ENCODE data around the gene ERICH2.

Gene ERICH2

DNA sequence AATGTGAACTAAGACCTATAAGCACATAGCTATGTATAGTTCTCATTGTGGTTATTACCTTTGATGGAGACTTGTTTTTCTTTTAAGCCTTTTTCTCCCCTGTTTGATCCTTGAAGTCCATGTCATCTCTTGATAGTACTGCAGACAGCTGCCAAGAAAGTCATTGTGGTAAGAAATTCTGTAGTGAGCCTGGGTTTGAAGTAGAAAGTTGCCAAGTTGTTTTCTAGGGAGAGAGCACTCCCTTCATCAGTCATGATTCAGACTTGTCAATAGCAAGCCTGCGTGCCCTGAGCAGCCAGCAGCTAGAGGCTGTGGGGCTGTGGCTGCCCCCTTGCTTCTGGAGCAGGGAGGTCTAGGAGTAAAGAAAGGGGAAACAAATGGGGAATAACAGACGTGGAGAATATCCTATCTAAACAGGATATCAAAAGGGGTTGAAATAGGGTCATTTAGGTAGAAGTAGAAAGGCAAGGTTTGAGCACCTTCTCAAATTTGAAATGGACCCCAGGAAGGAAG is 46.7 kb upstream of the ERICH2 start (continued):
- TF ChIP-seq, protein P1, sequence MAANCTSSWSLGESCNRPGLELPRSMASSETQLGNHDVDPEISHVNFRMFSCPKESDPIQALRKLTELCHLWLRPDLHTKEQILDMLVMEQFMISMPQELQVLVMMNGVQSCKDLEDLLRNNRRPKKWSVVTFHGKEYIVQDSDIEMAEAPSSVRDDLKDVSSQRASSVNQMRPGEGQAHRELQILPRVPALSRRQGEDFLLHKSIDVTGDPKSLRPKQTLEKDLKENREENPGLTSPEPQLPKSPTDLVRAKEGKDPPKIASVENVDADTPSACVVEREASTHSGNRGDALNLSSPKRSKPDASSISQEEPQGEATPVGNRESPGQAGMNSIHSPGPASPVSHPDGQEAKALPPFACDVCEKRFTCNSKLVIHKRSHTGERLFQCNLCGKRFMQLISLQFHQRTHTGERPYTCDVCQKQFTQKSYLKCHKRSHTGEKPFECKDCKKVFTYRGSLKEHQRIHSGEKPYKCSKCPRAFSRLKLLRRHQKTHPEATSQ (tag by site-specific recombination; IDR thresholded peaks at IDR 0.05): no peak
- TF ChIP-seq ZNF549 (tag by site-specific recombination; IDR thresholded peaks at IDR 0.05) (no peak), SCRT1 (tag by site-specific recombination; IDR thresholded peaks at IDR 0.05; ENCODE audit: borderline replicate concordance) (no peak)
- TF ChIP-seq, protein P2, sequence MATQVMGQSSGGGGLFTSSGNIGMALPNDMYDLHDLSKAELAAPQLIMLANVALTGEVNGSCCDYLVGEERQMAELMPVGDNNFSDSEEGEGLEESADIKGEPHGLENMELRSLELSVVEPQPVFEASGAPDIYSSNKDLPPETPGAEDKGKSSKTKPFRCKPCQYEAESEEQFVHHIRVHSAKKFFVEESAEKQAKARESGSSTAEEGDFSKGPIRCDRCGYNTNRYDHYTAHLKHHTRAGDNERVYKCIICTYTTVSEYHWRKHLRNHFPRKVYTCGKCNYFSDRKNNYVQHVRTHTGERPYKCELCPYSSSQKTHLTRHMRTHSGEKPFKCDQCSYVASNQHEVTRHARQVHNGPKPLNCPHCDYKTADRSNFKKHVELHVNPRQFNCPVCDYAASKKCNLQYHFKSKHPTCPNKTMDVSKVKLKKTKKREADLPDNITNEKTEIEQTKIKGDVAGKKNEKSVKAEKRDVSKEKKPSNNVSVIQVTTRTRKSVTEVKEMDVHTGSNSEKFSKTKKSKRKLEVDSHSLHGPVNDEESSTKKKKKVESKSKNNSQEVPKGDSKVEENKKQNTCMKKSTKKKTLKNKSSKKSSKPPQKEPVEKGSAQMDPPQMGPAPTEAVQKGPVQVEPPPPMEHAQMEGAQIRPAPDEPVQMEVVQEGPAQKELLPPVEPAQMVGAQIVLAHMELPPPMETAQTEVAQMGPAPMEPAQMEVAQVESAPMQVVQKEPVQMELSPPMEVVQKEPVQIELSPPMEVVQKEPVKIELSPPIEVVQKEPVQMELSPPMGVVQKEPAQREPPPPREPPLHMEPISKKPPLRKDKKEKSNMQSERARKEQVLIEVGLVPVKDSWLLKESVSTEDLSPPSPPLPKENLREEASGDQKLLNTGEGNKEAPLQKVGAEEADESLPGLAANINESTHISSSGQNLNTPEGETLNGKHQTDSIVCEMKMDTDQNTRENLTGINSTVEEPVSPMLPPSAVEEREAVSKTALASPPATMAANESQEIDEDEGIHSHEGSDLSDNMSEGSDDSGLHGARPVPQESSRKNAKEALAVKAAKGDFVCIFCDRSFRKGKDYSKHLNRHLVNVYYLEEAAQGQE (tag by site-specific recombination; IDR thresholded peaks at IDR 0.05): no peak
- TF ChIP-seq, protein P3, sequence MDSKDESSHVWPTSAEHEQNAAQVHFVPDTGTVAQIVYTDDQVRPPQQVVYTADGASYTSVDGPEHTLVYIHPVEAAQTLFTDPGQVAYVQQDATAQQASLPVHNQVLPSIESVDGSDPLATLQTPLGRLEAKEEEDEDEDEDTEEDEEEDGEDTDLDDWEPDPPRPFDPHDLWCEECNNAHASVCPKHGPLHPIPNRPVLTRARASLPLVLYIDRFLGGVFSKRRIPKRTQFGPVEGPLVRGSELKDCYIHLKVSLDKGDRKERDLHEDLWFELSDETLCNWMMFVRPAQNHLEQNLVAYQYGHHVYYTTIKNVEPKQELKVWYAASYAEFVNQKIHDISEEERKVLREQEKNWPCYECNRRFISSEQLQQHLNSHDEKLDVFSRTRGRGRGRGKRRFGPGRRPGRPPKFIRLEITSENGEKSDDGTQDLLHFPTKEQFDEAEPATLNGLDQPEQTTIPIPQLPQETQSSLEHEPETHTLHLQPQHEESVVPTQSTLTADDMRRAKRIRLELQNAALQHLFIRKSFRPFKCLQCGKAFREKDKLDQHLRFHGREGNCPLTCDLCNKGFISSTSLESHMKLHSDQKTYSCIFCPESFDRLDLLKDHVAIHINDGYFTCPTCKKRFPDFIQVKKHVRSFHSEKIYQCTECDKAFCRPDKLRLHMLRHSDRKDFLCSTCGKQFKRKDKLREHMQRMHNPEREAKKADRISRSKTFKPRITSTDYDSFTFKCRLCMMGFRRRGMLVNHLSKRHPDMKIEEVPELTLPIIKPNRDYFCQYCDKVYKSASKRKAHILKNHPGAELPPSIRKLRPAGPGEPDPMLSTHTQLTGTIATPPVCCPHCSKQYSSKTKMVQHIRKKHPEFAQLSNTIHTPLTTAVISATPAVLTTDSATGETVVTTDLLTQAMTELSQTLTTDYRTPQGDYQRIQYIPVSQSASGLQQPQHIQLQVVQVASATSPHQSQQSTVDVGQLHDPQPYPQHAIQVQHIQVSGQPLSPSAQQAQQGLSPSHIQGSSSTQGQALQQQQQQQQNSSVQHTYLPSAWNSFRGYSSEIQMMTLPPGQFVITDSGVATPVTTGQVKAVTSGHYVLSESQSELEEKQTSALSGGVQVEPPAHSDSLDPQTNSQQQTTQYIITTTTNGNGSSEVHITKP (tag by site-specific recombination; IDR thresholded peaks at IDR 0.05): no peak

DNA sequence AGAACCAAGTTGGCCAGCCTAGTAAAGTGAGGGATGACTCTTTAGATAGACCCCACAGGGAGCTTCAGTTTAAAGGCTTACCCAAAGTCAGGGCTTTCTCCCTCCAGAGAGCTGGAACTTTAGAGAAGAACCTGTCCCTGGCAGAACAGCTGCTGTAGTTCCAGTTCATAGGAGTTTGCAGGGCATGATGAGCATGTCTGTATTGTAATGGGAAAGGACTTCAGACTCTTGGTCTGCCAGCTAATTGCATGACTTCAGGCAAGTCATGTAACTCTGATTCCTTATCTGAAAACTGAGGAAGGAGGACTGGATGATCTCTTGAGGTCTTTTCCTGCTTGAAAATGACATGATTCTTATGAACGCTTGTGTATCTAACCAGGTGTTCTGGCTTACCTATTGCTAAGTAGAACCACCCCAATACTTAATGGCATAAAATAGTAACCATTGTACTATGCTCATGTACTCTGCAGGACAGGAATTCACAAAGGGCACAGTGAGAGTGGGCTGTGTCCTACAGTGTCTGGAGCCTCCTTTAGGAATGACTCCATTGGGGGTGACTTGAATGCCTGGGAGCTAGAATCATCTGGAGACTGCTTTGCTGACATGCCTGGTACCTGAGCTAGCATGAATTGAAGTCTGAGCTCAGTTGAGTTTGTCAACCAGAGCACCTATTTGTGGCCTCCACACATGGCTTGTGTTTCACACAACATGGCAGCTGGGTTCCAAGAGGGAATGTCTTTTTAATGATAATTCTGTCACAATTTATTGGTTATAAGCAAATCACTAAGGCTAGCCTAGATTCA is 36.2 kb upstream of the ERICH2 start:
- no peaks in the 10 kb centered on the region for H3K9me3 ChIP-seq (ENCODE audit: control insufficient read depth, insufficient read depth, low read depth, low read length)
- no peaks in the 10 kb centered on the region for H3K4me1 ChIP-seq (ENCODE audit: control insufficient read depth, insufficient read depth, low read length)
- H3K27ac ChIP-seq (ENCODE audit: extremely low read depth, low read depth, low read length): no peak overlapping the region
- H3K36me3 ChIP-seq (ENCODE audit: control insufficient read depth in 2 of 2, insufficient read depth in 1 of 2, low read length in 2 of 2): no peaks in the 10 kb centered on the region
- ChIA-PET POLR2A (no interaction called here), CTCF (interaction anchor here (0.6 kb wide), 1 partner anchor 863 kb away, joined by 3 read pairs; no protein-coding TSS in a partner anchor)
- TF ChIP-seq ZNF837 (tag by site-specific recombination; IDR thresholded peaks at IDR 0.05) (no peak), ZNF677 (tag by site-specific recombination; IDR thresholded peaks at IDR 0.05) (no peak), ZNF585B (tag by site-specific recombination; IDR thresholded peaks at IDR 0.05) (no peak), ZNF239 (tag by site-specific recombination; IDR thresholded peaks at IDR 0.05) (no peak), ZNF2 (tag by site-specific recombination; IDR thresholded peaks at IDR 0.05) (no peak), PRDM1 (tag by site-specific recombination; IDR thresholded peaks at IDR 0.05) (no peak), ZNF626 (tag by site-specific recombination; IDR thresholded peaks at IDR 0.05) (no peak), WT1 (tag by site-specific recombination; IDR thresholded peaks at IDR 0.05) (no peak), ZNF366 (tag by site-specific recombination; conservative IDR thresholded peaks at IDR 0.05) (no peak), SCRT1 (tag by site-specific recombination; IDR thresholded peaks at IDR 0.05; ENCODE audit: borderline replicate concordance) (no peak), ZNF473 (tag by site-specific recombination; IDR thresholded peaks at IDR 0.05) (no peak), ZNF266 (tag by site-specific recombination; IDR thresholded peaks at IDR 0.05; ENCODE audit: low read depth) (no peak), ZNF501 (tag by site-specific recombination; IDR thresholded peaks at IDR 0.05) (no peak)
- TF ChIP-seq, protein P4, sequence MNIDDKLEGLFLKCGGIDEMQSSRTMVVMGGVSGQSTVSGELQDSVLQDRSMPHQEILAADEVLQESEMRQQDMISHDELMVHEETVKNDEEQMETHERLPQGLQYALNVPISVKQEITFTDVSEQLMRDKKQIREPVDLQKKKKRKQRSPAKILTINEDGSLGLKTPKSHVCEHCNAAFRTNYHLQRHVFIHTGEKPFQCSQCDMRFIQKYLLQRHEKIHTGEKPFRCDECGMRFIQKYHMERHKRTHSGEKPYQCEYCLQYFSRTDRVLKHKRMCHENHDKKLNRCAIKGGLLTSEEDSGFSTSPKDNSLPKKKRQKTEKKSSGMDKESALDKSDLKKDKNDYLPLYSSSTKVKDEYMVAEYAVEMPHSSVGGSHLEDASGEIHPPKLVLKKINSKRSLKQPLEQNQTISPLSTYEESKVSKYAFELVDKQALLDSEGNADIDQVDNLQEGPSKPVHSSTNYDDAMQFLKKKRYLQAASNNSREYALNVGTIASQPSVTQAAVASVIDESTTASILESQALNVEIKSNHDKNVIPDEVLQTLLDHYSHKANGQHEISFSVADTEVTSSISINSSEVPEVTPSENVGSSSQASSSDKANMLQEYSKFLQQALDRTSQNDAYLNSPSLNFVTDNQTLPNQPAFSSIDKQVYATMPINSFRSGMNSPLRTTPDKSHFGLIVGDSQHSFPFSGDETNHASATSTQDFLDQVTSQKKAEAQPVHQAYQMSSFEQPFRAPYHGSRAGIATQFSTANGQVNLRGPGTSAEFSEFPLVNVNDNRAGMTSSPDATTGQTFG (tag by site-specific recombination; IDR thresholded peaks at IDR 0.05; ENCODE audit: borderline replicate concordance): no peak
- TF ChIP-seq, protein P5, sequence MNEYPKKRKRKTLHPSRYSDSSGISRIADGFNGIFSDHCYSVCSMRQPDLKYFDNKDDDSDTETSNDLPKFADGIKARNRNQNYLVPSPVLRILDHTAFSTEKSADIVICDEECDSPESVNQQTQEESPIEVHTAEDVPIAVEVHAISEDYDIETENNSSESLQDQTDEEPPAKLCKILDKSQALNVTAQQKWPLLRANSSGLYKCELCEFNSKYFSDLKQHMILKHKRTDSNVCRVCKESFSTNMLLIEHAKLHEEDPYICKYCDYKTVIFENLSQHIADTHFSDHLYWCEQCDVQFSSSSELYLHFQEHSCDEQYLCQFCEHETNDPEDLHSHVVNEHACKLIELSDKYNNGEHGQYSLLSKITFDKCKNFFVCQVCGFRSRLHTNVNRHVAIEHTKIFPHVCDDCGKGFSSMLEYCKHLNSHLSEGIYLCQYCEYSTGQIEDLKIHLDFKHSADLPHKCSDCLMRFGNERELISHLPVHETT (tag by site-specific recombination; IDR thresholded peaks at IDR 0.05): no peak
- TF ChIP-seq, protein P6, sequence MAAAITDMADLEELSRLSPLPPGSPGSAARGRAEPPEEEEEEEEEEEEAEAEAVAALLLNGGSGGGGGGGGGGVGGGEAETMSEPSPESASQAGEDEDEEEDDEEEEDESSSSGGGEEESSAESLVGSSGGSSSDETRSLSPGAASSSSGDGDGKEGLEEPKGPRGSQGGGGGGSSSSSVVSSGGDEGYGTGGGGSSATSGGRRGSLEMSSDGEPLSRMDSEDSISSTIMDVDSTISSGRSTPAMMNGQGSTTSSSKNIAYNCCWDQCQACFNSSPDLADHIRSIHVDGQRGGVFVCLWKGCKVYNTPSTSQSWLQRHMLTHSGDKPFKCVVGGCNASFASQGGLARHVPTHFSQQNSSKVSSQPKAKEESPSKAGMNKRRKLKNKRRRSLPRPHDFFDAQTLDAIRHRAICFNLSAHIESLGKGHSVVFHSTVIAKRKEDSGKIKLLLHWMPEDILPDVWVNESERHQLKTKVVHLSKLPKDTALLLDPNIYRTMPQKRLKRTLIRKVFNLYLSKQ (tag by site-specific recombination; IDR thresholded peaks at IDR 0.05; ENCODE audit: borderline replicate concordance): no peak
- no peak overlapping the region for H3K4me3 ChIP-seq (ENCODE audit: low read depth, low read length)

All from HEK293 (cell line).